GM18520 (cell line): ENCODE measurements around the gene NR2C1.

Source experiments
- ATAC-seq: cut with Tn5 transposase; IDR thresholded peaks from one replicate; pipeline ENCODE4 v1.9.1; 2021; ENCODE audit not compliant: unreplicated experiment

The NR2C1 gene

DNA sequence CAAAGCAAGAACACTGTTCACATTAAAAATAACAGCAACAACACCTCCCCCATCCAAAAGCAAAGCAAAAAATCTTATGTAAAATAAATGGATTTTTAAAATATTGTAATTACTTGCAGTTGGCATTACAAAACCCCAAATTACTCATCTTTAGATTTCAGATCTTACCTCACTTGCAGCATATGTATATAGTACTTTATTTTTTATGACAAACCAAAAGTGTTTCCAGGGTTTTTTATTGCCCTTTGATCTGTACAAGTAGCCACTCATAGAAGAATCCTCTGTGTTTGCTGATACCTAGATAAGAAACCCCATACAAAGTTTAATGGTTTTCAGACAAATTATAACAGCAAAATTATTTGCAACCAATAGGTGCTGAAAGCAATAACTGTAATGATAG lies 12.2 kb upstream of the NR2C1 start:
- ATAC-seq, result no peak

DNA sequence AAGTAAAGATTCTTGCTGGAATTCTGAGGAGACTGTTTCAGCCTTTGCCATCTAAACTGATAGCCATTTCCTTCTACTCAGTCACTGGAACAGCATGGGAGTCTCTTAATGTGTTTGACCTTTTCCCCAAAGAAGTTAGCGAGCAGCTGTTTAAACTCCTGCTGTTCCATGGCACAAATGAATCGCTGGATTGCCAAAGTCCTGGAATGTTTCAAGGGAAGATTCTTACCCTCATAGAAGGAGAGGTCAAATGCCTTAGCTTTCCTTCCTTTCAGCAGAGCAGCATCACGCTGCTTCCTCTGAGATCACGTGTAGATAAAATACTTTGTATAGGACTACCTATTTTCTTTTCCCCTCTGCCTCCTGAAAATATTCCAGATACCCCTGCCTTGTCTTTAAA lies 10.5 kb upstream of the NR2C1 start:
- no peak for ATAC-seq

GRCh38 chr12:95083471-95083870 lies 10.1 kb upstream of the NR2C1 start:
- no peak for ATAC-seq

DNA sequence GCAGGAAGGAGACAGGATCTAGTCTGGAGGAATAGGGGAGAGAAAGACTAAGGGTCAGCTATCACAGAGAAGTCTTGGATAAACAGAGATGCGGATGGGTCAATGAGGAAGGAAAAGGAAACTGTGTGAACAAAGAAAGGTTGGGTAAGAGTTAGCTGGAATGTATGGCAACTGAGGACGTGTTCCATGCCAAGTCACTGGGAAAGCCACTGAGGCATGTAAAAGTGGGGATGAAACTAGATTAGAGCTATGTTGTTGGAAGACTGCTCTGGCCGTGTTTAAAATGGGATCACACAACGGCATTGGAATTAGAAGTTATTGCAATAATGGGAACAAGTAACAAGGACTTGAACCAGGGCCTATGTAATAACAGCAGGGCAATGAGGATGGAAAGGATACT lies 3.9 kb upstream of the NR2C1 start:
- ATAC-seq, result no peak

DNA sequence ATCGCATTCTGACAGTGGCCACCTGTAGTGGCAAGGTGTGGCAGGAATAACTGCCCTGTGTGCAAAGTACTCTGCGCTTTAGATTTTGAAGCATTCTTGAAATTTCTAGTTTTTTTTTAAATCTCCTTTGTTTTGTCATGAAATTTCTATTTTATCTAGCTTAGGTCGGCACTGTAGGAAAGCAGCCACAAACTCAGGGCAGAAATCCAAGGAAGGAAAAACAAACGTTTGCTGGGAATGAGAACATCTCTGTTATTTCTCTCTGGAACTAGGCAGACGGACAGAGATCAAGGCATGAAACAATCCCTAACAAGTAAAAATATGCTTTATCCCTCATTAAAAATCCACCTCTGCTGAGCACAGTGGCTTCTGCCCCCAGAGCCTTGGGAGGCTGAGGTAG lies 1.3 kb upstream of the NR2C1 start:
- no peak for ATAC-seq

DNA sequence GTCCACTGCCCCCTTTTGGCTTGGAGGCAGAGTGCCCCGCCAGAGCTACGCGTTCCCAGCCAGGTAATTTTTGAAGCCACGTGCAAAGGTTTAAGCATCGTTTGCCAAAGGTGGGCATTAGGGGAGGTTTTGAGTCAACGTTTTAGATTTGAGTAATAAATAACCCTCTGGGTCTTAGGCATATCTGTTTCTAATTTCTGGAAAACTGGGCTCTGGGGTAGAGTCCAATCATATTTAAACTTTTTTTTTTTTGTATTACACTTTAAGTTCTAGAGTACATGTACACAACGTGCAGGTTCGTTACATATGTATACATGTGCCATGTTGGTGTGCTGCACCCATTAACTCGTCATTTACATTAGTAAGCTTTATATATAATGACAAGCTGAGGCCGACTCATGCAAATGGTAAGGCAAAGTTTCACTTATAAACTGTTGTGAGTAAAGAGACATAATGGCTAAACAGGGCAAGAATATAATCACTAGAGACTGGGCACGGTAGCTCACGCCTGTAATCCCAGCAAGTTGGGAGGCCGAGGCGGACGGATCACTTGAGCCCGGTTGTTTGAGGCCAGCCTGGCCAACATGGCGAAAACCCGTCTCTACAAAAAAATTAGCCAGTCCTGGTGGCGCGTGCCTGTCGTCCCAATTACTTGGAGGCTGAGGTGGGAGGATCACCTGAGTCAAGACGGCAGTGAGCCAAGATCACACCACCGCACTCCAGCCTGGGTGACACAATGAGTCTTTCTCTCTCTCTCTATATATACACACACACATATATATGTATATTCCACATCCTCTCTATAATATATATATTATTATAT lies 491 bp upstream of the NR2C1 start:
- no peak for ATAC-seq

- no peak for ATAC-seq
Observed at GRCh38 chr12:95070378-95070777, 3.0 kb downstream of the NR2C1 start.

DNA sequence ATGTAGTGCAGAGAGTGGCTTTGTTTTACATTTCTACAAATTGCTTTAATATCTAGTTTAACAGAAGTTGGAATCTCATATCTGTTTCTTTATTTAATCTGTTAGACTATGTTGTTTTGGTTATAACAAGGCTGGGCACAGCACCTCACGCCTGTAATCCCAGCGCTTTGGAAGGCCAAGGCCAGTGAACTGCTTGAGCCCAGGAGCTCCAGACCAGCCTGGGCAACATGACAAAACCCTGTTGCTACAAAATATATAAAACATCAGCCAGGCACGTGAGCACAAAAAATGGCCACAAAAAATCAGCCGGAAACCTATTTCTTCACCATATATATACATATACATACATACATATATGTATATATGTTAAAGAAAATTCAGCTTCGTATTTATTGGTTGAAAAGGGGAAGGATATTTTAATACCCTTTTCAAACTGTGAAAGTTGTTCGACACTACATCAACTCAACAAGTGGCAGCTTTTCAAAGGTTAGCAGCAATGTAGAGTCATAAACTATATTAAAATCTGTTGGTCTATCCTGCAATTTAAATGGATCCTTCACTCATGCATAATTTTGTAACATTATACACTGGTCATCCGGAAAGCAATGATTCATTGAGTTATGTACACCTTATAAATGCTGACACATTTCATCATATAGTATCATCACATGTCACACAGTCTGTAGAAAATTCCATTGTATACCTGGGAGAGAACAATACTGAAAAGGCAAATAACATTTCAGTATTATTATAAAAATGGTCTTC lies 7.1 kb downstream of the NR2C1 start:
- no peak for ATAC-seq

DNA sequence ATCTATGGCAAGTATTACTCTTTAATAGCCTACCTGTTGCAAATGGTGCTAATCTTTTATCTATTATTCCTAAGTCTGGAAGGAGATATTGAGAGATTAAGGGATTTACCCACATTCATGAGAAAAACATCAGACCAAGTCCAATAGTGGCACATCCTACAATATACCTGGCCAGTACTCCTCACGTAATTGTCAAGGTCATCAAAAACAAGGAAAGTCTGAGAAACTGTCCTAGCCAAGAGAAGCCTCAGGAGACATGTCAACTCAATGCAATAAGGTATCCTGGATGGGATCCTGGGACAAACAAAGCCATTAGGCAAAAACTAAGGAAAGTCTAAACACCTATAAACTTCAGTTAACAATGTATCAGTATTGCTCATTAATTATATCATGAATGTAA lies 12.5 kb downstream of the NR2C1 start:
- no peak for ATAC-seq

GRCh38 chr12:95059984-95060383 lies 13.4 kb downstream of the NR2C1 start:
- ATAC-seq, result no peak

GRCh38 chr12:95057424-95057823 lies 16.0 kb downstream of the NR2C1 start:
- ATAC-seq, result no peak

GRCh38 chr12:95055057-95055456 lies 18.4 kb downstream of the NR2C1 start:
- ATAC-seq, result no peak

DNA sequence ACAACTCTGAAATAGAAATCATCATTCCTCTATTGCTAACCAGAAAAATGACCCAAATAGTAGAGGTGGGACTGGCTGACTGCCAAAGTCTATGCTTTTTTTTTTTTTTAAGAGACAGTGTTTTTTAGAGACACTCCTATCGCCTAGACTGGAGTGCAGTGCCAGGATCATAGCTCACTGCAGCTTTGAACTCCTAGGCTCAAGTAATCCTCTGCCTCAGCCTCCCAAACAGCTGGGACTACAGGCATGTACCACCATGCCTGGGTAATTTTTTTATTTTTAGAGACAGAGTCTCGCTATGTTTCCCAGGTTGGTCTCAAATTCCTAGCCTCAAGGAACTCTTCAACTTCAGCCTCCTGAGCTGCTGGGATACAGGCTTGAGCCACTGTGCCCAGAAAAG lies 19.2 kb downstream of the NR2C1 start:
- ATAC-seq, result no peak

DNA sequence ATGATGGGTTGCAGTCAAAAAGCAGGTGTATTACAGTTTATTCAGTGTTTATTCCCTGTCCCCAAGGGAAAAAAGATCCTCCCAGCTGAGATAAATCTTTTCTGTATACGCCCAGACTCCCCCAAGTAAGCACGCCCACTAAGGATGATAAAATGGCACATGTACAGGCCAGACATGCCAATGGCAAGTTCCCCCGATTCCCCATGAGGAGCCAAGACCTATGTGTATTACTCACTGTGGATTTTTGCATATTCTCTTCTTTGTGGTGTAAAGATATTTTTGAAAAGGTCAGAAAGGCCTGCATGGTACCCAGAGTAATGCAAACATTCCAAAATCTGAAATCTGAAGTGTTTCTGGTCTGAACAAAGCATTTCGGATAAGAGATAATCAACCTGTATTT lies 22.2 kb downstream of the NR2C1 start:
- ATAC-seq, result no peak

DNA sequence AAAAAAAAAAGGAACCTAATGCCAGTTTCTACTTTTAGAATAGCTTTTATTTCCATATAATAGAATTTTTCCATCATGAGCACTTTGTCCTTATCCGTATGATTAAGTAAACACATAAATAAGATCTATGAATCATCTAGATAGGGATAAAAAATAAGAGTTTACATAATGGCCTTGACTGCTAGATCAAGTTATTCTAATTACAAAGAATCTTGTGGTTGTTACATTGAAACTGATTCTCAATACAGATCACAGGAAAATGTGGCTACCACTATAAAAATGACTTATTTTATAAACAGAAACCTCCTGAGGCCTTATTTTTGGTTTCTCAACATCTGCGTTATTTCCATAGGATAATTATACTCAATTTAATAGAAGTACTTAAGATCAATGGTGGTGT lies 35.5 kb downstream of the NR2C1 start:
- ATAC-seq, result no peak

GRCh38 chr12:95034750-95035149 lies 38.7 kb downstream of the NR2C1 start:
- ATAC-seq, result no peak

GRCh38 chr12:95022477-95022876 lies 50.9 kb downstream of the NR2C1 start:
- ATAC-seq, result no peak

DNA sequence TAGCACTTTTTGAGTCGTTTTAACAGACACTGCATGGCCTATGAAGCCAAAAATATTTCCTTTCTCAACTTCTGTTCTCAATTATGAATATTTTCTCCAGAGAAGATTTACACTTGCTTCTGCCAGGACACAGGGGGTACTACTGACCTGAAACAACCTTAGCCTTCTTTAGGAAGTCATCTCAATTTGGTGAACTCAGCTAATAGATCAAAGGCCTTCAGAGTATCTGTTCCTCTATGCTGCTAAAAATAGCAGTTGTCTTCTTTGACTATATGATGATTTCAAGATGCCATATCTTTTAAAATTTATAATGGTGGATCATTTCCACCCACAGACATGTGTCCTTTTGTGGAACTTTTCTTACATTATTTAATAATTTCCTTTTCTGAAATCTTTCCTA lies 55.9 kb downstream of the NR2C1 start:
- ATAC-seq, result no peak

DNA sequence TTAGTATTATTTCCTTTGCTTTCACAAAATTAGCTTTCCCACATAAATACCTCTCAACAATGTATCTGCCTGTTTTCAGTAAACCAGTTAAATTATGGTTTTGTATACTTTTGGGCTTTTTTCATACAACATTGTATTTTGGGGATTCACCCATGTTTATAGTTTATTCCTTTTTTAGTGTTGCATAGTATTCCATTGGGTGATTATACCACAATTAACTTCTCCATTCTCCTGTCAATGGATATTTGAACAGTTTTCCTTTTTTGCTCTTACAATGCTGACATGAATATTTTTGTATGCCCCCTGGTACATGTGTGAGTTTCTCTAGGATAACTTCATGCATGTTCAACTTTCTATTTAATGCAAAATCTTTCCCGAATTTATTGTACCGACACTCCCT lies 57.3 kb downstream of the NR2C1 start:
- ATAC-seq, result no peak

DNA sequence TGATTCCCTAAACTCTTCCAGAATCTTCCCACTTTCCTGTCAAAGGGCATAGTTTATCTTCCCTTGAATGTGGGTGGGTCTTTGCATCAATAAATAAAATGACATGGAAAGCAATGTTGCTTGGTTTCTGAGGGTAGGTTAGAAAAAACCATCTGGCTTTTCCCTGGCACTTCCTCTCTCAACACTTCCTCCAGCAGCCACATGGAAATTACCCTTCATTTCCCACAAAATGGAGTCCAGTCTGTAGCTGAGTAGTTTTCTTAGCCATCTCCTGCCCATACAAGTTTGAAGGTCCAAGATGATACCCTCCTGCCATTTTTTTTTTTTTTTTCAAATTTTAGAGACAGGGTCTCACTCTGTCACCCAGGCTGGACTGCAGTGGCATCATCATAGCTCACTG lies 58.9 kb downstream of the NR2C1 start:
- ATAC-seq, result no peak

DNA sequence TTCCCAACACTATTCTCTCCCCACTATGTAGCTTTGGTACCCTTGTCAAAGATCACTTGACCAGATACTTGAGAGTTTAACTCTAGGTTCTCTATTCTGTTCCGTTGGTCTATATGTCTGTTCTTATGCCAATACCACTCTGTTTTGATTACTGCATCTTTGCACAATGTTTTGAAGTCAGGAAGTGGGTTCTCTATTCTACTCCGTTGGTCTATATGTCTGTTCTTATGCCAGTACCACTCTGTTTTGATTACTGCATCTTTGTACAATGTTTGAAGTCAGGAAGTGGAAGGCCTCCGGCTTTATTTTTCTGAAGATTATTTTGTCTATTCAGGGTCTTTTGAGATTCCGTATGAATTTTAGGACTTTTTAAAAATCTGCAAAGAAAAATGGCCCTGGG lies 67.2 kb downstream of the NR2C1 start:
- no peak for ATAC-seq

GRCh38 chr12:95004610-95005009 lies 68.8 kb downstream of the NR2C1 start:
- no peak for ATAC-seq

DNA sequence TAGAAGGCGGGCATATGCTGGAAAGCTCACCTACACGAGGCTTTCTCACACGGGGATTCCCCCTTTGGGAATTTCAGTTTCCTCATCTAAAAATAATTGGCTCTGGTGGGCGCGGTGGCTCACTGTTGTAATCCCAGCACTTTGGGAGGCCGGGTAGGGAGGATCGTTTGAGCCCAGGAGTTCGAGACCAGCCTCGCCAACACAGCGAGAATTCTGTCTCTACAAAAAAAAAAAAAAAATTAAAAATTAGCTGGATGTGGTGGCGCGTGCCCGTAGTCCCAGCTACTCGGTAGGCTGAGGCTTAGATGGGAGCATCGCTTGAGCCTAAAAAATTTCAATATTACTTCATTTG lies 69.5 kb downstream of the NR2C1 start:
- no peak for ATAC-seq
